ENCODE results near the gene GOLGA6L10.
"Not testable (repeated sequence)": the region's sequence is repeated elsewhere in the genome, so short reads cannot be mapped to it uniquely, and the experiment has no call there.

DNA sequence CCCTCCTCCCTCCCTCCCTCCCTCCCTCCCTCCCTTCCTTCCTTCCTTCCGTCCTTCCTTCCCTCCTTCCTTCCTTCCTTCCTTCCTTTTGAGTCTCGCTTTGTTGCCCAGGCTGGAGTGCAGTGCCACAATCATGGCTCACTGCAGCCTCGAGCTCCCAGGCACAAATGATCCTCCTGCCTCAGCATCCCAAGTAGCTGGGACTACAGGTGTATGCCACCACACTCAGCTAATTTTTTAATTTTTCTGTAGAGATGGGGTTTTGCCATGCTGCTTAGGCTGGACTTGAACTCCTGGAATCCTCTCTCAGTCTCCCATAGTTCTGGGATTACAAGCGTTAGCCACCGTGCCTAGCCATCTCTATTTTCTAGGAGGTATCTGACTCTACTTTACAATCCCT lies 38.0 kb downstream of the GOLGA6L10 start:
- TF ChIP-seq, protein P1, sequence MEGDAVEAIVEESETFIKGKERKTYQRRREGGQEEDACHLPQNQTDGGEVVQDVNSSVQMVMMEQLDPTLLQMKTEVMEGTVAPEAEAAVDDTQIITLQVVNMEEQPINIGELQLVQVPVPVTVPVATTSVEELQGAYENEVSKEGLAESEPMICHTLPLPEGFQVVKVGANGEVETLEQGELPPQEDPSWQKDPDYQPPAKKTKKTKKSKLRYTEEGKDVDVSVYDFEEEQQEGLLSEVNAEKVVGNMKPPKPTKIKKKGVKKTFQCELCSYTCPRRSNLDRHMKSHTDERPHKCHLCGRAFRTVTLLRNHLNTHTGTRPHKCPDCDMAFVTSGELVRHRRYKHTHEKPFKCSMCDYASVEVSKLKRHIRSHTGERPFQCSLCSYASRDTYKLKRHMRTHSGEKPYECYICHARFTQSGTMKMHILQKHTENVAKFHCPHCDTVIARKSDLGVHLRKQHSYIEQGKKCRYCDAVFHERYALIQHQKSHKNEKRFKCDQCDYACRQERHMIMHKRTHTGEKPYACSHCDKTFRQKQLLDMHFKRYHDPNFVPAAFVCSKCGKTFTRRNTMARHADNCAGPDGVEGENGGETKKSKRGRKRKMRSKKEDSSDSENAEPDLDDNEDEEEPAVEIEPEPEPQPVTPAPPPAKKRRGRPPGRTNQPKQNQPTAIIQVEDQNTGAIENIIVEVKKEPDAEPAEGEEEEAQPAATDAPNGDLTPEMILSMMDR (IDR thresholded peaks at IDR 0.05): not testable (repeated sequence)
- TF ChIP-seq POLR2A (IDR thresholded peaks at IDR 0.05): not testable (repeated sequence)
